B cell (primary cell): ENCODE data around the gene PIK3CB. TPM values are rescaled to one million over a fixed set of nuclear protein-coding genes. Genes with fewer than 3 reads are reported as not detected.

Source experiments
- ATAC-seq: fragments of 200-7000 bp; cut with Tn5 transposase; one replicate; pipeline ENCODE4 v1.10.0; 2021; ENCODE audit warnings: low read depth, mild to moderate bottlenecking, moderate number of reproducible peaks, moderate library complexity
- CTCF ChIA-PET: fragments of 350-600 bp; sonication (Branson Sonifier 250); formaldehyde crosslinking; loops from one replicate; lab custom pipeline; 2021; ENCODE audit warnings: antibody characterized with exemption, inconsistent platforms; lab: Charles Lee
- POLR2A ChIA-PET: fragments of 350-600 bp; sonication (Branson Sonifier 250); formaldehyde crosslinking; loops from one replicate; lab custom pipeline; 2021; ENCODE audit warnings: antibody characterized with exemption; lab: Charles Lee
- DNase-seq: peaks from one replicate; pipeline ENCODE4 v3.0.0; 2013
- H2AFZ ChIP-seq: 2 replicates; pipeline ENCODE4 v1.6.1; 2012; ENCODE audit warnings: mild to moderate bottlenecking, low read depth, low read length; ENCODE audit not compliant: insufficient read depth, poor library complexity, severe bottlenecking
- H3K27ac ChIP-seq, 2 donors: 1 replicate in 1 of 2; 2 replicates in 1 of 2; pipeline ENCODE4 v1.5.1; 2012 to 2013; ENCODE audit warnings: low read length in 2 of 2, mild to moderate bottlenecking in 2 of 2, moderate library complexity in 1 of 2
- H3K27me3 ChIP-seq, 4 experiments: fragments of 200-600 bp in 1 of 4; sonication (generic) in 1 of 4; replicated peaks in 1 of 4; 1 replicate in 2 of 4; 2 replicates in 2 of 4; pipeline versions ENCODE4 v1.6.1 to v1.7.0; 2013 to 2016; ENCODE audit warnings: low read length in 3 of 4, mild to moderate bottlenecking in 2 of 4, mixed read lengths in 1 of 4, moderate library complexity in 1 of 4; ENCODE audit not compliant: insufficient read depth in 4 of 4, control insufficient read depth in 3 of 4; ENCODE audit errors: control extremely low read depth in 1 of 4
- H3K36me3 ChIP-seq, 2 experiments: replicated peaks in 1 of 2; 1 replicate in 1 of 2; 2 replicates in 1 of 2; pipeline versions ENCODE4 v1.6.1 to v1.7.1; 2013; ENCODE audit warnings: low read length in 1 of 2; ENCODE audit not compliant: insufficient read depth in 2 of 2, control insufficient read depth in 1 of 2; ENCODE audit errors: control extremely low read depth in 1 of 2, extremely low read depth in 1 of 2
- H3K4me1 ChIP-seq, 2 donors: fragments of 200-600 bp in 1 of 2; sonication (generic) in 1 of 2; 1 replicate in 1 of 2; 2 replicates in 1 of 2; pipeline versions ENCODE4 v1.5.1 to v1.6.1; 2013 to 2017; ENCODE audit warnings: low read length in 2 of 2; ENCODE audit not compliant: control insufficient read depth in 2 of 2, insufficient read depth in 2 of 2
- H3K4me2 ChIP-seq: replicated peaks from 2 replicates; pipeline ENCODE3; 2012; ENCODE audit warnings: mild to moderate bottlenecking, low read depth, low read length; ENCODE audit not compliant: poor library complexity, severe bottlenecking
- H3K4me3 ChIP-seq, 5 experiments: fragments of 200-600 bp in 1 of 5; sonication (generic) in 1 of 5; 1 replicate in 3 of 5; 2 replicates in 2 of 5; pipeline versions ENCODE4 v1.5.1 to v1.7.0; 2011 to 2016; ENCODE audit warnings: low read length in 4 of 5, mild to moderate bottlenecking in 4 of 5, low read depth in 2 of 5, control low read depth in 1 of 5, moderate library complexity in 1 of 5; ENCODE audit not compliant: insufficient read depth in 1 of 5; ENCODE audit errors: control extremely low read depth in 1 of 5, extremely low read depth in 1 of 5
- H3K79me2 ChIP-seq: fragments of 200-600 bp; sonication (generic); one replicate; pipeline ENCODE4 v1.6.0; 2016; ENCODE audit warnings: low read length; ENCODE audit not compliant: control insufficient read depth, insufficient read depth
- H3K9ac ChIP-seq: fragments of 200-600 bp; sonication (generic); 2 replicates; pipeline ENCODE4 v1.6.1; 2017; ENCODE audit warnings: mild to moderate bottlenecking, low read length, moderate library complexity
- H3K9me3 ChIP-seq, 3 donors: one replicate each; pipeline versions ENCODE4 v1.6.1 to v1.7.1; 2013; ENCODE audit warnings: low read length in 2 of 3; ENCODE audit not compliant: control insufficient read depth in 2 of 3, insufficient read depth in 1 of 3; ENCODE audit errors: control extremely low read depth in 1 of 3
- H4K20me1 ChIP-seq: 2 replicates; pipeline ENCODE4 v1.6.0; 2012; ENCODE audit warnings: mild to moderate bottlenecking, low read length; ENCODE audit not compliant: insufficient read depth, control insufficient read depth, poor library complexity, severe bottlenecking
- H3K27ac Mint-ChIP-seq: one replicate; pipeline ENCODE4 v1.8.0; 2021; ENCODE audit warnings: mixed read lengths
- H3K27me3 Mint-ChIP-seq: one replicate; pipeline ENCODE4 v1.8.0; 2021; ENCODE audit warnings: mixed read lengths
- H3K4me1 Mint-ChIP-seq: one replicate; pipeline ENCODE4 v1.8.0; 2021; ENCODE audit warnings: mixed read lengths
- H3K4me3 Mint-ChIP-seq: one replicate; pipeline ENCODE4 v1.8.0; 2021; ENCODE audit warnings: mixed read lengths
- H3K9me3 Mint-ChIP-seq: one replicate; pipeline ENCODE4 v1.8.0; 2022; ENCODE audit warnings: mixed read lengths; ENCODE audit not compliant: insufficient read depth
- EZH2 ChIP-seq: IDR thresholded peaks from 2 replicates; pipeline ENCODE4 v1.6.1; 2012; ENCODE audit warnings: borderline replicate concordance, low read depth, mild to moderate bottlenecking, moderate library complexity, low read length; ENCODE audit not compliant: insufficient read depth, poor library complexity, severe bottlenecking
- WGBS: methylation state at CpG from one replicate; pipeline ENCODE4 v1.1.5; 2013; ENCODE audit warnings: missing lambda C conversion rate; ENCODE audit not compliant: insufficient coverage; 5-methylcytosine and 5-hydroxymethylcytosine counted together
- intact Hi-C: fragments of 100-400 bp; cut with micrococcal nuclease; formaldehyde crosslinking; loops from one replicate; pipeline ENCODE4 v1.10.0; 2022
- polyA plus RNA-seq: library from polyadenylated mRNA; depleted of rRNA; stranded (reverse); fragments of >200 nt; gene quantifications from 2 replicates; pipeline ENCODE4 v1.2.3, GENCODE V29; 2012
- total RNA-seq, 2 donors: library from RNA; stranded (reverse); fragments of 120-200 nt in 1 of 2; gene quantifications; 1 replicate in 1 of 2; 2 replicates in 1 of 2; pipeline versions ENCODE4 v1.2.3 to v1.2.4, GENCODE V29; 2013 to 2022
- TF ChIP-seq, protein P1 (sequence below): fragments of 200-600 bp; IDR thresholded peaks from one replicate; pipeline ENCODE4 v1.8.0; 2022; ENCODE audit warnings: antibody characterized with exemption, mild to moderate bottlenecking

The PIK3CB gene
- total and polyA plus RNA-seq, 2 donors (not counting 1 experiment from before 2014, with no cell fraction given): 3.6 to 29.4 TPM

DNA sequence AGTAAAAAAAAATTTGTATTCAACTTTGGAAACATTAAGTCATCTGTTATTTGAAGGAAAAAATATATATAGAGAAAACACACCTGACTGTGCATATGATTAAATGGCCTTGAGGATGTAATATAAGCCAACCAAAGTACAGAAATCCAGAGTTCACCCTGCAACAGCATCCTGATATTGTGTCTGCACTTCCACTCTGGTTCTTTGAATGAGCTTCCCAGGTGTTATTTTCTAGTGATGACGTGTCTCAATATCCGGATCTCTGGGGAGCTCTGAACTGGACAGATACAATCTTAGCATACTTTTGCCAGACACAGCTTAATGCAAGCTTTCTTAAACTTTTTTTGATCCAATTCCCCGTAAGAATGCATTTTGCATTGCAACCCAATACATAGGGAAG lies 19.5 kb upstream of the PIK3CB start:
- H3K4me2 ChIP-seq: no peak overlapping the region
- H4K20me1 ChIP-seq: no peaks in the 10 kb centered on the region
- H3K4me3 ChIP-seq: no peak overlapping the region
- H3K36me3 ChIP-seq: no peaks in the 10 kb centered on the region
- no peaks in the 10 kb centered on the region for H3K4me1 Mint-ChIP-seq
- no peaks in the 10 kb centered on the region for H3K4me1 ChIP-seq
- no peaks in the 10 kb centered on the region for H3K9me3 Mint-ChIP-seq
- no peak overlapping the region for H3K27ac ChIP-seq
- intact Hi-C loops: no loop called here
- H3K9me3 ChIP-seq: no peaks in the 10 kb centered on the region
- DNase-seq (no peak), ATAC-seq (no peak)
- peaks cover 9% of the 10 kb centered on the region for H3K27me3 Mint-ChIP-seq
- no peak overlapping the region for H3K4me3 Mint-ChIP-seq
- POLR2A ChIA-PET: no interaction called here
- no peaks in the 10 kb centered on the region for H3K79me2 ChIP-seq
- no CpG with 5 or more reads among the region's 3 CpGs for WGBS
- no peak overlapping the region for H3K27ac Mint-ChIP-seq
- TF ChIP-seq EZH2: no peak
- TF ChIP-seq, protein P1, sequence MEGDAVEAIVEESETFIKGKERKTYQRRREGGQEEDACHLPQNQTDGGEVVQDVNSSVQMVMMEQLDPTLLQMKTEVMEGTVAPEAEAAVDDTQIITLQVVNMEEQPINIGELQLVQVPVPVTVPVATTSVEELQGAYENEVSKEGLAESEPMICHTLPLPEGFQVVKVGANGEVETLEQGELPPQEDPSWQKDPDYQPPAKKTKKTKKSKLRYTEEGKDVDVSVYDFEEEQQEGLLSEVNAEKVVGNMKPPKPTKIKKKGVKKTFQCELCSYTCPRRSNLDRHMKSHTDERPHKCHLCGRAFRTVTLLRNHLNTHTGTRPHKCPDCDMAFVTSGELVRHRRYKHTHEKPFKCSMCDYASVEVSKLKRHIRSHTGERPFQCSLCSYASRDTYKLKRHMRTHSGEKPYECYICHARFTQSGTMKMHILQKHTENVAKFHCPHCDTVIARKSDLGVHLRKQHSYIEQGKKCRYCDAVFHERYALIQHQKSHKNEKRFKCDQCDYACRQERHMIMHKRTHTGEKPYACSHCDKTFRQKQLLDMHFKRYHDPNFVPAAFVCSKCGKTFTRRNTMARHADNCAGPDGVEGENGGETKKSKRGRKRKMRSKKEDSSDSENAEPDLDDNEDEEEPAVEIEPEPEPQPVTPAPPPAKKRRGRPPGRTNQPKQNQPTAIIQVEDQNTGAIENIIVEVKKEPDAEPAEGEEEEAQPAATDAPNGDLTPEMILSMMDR: no peak
- H2AFZ ChIP-seq: no peak overlapping the region
- peaks cover 0 to 4% (median 0%) of the 10 kb centered on the region in 4 experiments for H3K27me3 ChIP-seq
- no peak overlapping the region for H3K9ac ChIP-seq
- CTCF ChIA-PET: no interaction called here

DNA sequence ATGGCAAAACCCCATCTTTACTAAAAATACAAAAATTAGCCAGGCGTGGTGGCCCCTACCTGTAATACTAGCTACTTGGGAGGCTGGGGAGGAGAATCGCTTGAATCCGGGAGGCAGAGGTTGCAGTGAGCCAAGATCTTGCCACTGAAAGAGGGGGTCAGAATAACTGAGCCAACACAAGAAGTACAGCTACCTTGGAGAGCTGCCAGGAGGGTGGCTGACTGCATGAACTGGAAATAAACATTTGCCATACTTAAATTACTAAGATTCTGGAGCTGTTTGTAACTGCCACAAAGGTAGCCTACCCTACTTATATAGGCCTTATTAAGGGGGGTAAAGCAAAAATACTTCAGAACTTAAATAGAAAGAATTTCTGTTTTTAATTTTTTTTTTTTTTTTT lies 15.4 kb upstream of the PIK3CB start:
- H3K4me3 ChIP-seq: no peak overlapping the region
- peaks cover under 1% of the 10 kb centered on the region for H3K27me3 Mint-ChIP-seq
- H3K36me3 ChIP-seq: no peaks in the 10 kb centered on the region
- H3K27ac ChIP-seq: no peak overlapping the region
- no peak overlapping the region for H2AFZ ChIP-seq
- intact Hi-C loops: no loop called here
- H3K4me1 Mint-ChIP-seq: no peaks in the 10 kb centered on the region
- no peak overlapping the region for H3K27ac Mint-ChIP-seq
- ChIA-PET POLR2A (no interaction called here), CTCF (interaction anchor here (1.5 kb wide), 1 partner anchor 66 kb away, joined by 7 read pairs; no protein-coding TSS in a partner anchor)
- DNase-seq (no peak), ATAC-seq (no peak)
- no peaks in the 10 kb centered on the region for H3K79me2 ChIP-seq
- no peak for TF ChIP-seq EZH2
- TF ChIP-seq, protein P1: no peak
- no peaks in the 10 kb centered on the region for H4K20me1 ChIP-seq
- no peak overlapping the region for H3K9ac ChIP-seq
- H3K4me2 ChIP-seq: no peak overlapping the region
- WGBS: 82% methylated on average over 2 of the region's 3 CpGs
- H3K4me3 Mint-ChIP-seq: no peak overlapping the region
- no peaks in the 10 kb centered on the region for H3K9me3 Mint-ChIP-seq
- H3K9me3 ChIP-seq: no peaks in the 10 kb centered on the region
- no peaks in the 10 kb centered on the region for H3K4me1 ChIP-seq
- H3K27me3 ChIP-seq: peaks cover 0 to 1% (median 0%) of the 10 kb centered on the region in 4 experiments
